ENCODE measurements around the gene HMOX1.
"Not testable (repeated sequence)": the region's sequence is repeated elsewhere in the genome, so short reads cannot be mapped to it uniquely, and the experiment has no call there.

Gene HMOX1

DNA sequence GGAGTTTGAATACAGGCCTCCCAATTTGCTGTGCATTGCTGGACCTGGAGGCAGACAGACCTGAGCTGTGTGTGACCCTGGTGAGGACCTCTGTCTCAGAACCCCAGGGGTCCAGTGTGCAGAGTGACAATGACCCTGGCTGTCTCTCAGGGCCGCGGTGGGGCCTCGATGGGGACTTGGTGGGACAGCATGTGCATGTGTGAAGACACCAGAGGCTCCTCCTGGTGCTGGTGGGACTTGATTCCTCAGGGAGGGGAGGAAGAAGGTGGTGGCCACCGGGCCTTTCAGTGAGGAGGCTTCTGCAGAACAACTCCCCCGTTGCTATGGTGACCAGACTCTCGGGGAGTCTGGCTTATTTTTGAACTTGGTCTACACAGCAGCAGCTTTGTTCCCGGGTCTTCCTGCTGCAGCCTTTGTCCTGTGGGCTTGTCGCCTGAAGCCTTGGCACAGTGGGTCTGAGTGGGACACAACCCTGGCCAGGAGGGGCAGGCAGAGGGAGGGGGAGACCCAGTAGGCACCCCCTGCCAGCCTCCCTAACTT is 54.4 kb downstream of the HMOX1 start:
- peaks cover 7% of the 10 kb centered on the region for H4K20me1 ChIP-seq (ENCODE audit: insufficient read depth, low read length, poor library complexity, severe bottlenecking)
- no peak overlapping the region for H3K4me2 ChIP-seq (ENCODE audit: low read depth, low read length, poor library complexity, severe bottlenecking)
- no peak overlapping the region for H3K9ac ChIP-seq (ENCODE audit: low read depth, low read length, poor library complexity, severe bottlenecking)
- peaks cover 35% of the 10 kb centered on the region for H3K36me3 ChIP-seq (ENCODE audit: insufficient read depth, low read length)
- no peak overlapping the region for H3K4me3 ChIP-seq (ENCODE audit: low read length, poor library complexity, severe bottlenecking)
- no peaks in the 10 kb centered on the region for H3K4me1 ChIP-seq (ENCODE audit: insufficient read depth, low read length, poor library complexity, severe bottlenecking)
- peaks cover 6% of the 10 kb centered on the region; the same call in 1 of the 2 replicates for H3K9me3 ChIP-seq (ENCODE audit: insufficient read depth, low read depth, low read length)
- TF ChIP-seq, protein P1, sequence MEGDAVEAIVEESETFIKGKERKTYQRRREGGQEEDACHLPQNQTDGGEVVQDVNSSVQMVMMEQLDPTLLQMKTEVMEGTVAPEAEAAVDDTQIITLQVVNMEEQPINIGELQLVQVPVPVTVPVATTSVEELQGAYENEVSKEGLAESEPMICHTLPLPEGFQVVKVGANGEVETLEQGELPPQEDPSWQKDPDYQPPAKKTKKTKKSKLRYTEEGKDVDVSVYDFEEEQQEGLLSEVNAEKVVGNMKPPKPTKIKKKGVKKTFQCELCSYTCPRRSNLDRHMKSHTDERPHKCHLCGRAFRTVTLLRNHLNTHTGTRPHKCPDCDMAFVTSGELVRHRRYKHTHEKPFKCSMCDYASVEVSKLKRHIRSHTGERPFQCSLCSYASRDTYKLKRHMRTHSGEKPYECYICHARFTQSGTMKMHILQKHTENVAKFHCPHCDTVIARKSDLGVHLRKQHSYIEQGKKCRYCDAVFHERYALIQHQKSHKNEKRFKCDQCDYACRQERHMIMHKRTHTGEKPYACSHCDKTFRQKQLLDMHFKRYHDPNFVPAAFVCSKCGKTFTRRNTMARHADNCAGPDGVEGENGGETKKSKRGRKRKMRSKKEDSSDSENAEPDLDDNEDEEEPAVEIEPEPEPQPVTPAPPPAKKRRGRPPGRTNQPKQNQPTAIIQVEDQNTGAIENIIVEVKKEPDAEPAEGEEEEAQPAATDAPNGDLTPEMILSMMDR (conservative IDR thresholded peaks at IDR 0.05; ENCODE audit: low read length) = no peak
- TF ChIP-seq EZH2phosphoT487 (IDR thresholded peaks at IDR 0.05; ENCODE audit: borderline replicate concordance) = no peak
- no peaks in the 10 kb centered on the region for H3K9me2 ChIP-seq (replicated peaks; ENCODE audit: low read depth, low read length)
- H3K79me2 ChIP-seq (ENCODE audit: insufficient read depth, low read length) = 0 out of 2 replicates have a peak, but pooled peaks cover 5% of the 10 kb centered on the region
- no peaks in the 10 kb centered on the region for H3K27me3 ChIP-seq (ENCODE audit: insufficient read depth, low read length, poor library complexity, severe bottlenecking)
- no peak overlapping the region for H2AFZ ChIP-seq (ENCODE audit: low read length)
- no peaks in the 10 kb centered on the region for H3F3A ChIP-seq (ENCODE audit: low read depth)

DNA sequence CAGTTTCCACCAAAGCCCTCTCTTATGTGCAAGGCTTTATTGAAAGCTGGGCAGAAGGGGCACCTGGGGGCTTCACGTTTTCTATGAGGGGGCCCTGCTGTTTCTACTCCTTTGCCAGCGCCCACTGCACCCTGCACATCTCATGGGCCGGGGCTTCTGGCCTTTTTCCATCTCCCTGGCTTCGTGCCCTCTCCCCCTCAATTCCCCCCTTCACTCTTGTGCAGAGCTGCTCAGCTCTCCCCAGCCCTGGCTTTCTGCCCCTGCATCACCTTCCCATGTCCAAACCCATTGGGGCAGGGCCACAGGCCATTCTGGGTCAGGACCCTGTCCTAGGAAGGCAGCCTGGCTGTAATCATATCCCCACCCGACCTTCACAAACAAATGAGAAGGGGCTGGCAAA is 55.5 kb downstream of the HMOX1 start:
- no peak overlapping the region for H3K4me3 ChIP-seq (ENCODE audit: low read length, poor library complexity, severe bottlenecking)
- H4K20me1 ChIP-seq (ENCODE audit: insufficient read depth, low read length, poor library complexity, severe bottlenecking) = peaks cover 1% of the 10 kb centered on the region
- no peaks in the 10 kb centered on the region for H3K4me1 ChIP-seq (ENCODE audit: insufficient read depth, low read length, poor library complexity, severe bottlenecking)
- H3K27me3 ChIP-seq (ENCODE audit: insufficient read depth, low read length, poor library complexity, severe bottlenecking) = no peaks in the 10 kb centered on the region
- no peaks in the 10 kb centered on the region for H3F3A ChIP-seq (ENCODE audit: low read depth)
- peaks cover 32% of the 10 kb centered on the region for H3K36me3 ChIP-seq (ENCODE audit: insufficient read depth, low read length)
- H3K79me2 ChIP-seq (ENCODE audit: insufficient read depth, low read length) = 0 out of 2 replicates have a peak, but pooled peaks cover 5% of the 10 kb centered on the region
- H3K9ac ChIP-seq (ENCODE audit: low read depth, low read length, poor library complexity, severe bottlenecking) = no peak overlapping the region
- H3K4me2 ChIP-seq (ENCODE audit: low read depth, low read length, poor library complexity, severe bottlenecking) = no peak overlapping the region
- TF ChIP-seq EZH2phosphoT487 (IDR thresholded peaks at IDR 0.05; ENCODE audit: borderline replicate concordance) = no peak
- TF ChIP-seq, protein P1 (conservative IDR thresholded peaks at IDR 0.05; ENCODE audit: low read length) = no peak
- H3K9me2 ChIP-seq (replicated peaks; ENCODE audit: low read depth, low read length) = no peaks in the 10 kb centered on the region
- peaks cover 6% of the 10 kb centered on the region; the same call in 1 of the 2 replicates for H3K9me3 ChIP-seq (ENCODE audit: insufficient read depth, low read depth, low read length)
- no peak overlapping the region for H2AFZ ChIP-seq (ENCODE audit: low read length)

DNA sequence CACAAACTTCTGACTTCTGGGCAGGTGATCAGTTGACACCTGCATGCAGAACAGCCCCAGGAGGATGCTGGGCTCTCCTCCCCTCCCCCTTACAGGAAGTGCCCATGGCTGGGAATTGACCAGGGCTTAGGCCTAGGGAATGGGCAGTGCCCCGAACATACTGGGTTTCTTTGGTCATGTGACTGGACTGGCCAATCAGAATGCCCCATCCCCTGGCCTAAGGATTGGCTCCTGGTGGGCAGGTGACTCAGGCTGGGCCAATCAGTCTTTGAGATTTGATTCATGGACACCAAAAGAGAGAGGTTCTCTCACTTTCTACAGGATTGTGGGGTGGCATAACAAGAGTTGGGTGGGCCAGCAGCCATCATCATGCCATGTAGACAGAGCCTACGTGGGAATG is 56.2 kb downstream of the HMOX1 start:
- no peaks in the 10 kb centered on the region for H3K4me1 ChIP-seq (ENCODE audit: insufficient read depth, low read length, poor library complexity, severe bottlenecking)
- H3K4me3 ChIP-seq (ENCODE audit: low read length, poor library complexity, severe bottlenecking) = no peak overlapping the region
- H3K9me2 ChIP-seq (replicated peaks; ENCODE audit: low read depth, low read length) = no peaks in the 10 kb centered on the region
- peaks cover 25% of the 10 kb centered on the region for H3K36me3 ChIP-seq (ENCODE audit: insufficient read depth, low read length)
- H3K9ac ChIP-seq (ENCODE audit: low read depth, low read length, poor library complexity, severe bottlenecking) = no peak overlapping the region
- H3K4me2 ChIP-seq (ENCODE audit: low read depth, low read length, poor library complexity, severe bottlenecking) = no peak overlapping the region
- H3K9me3 ChIP-seq (ENCODE audit: insufficient read depth, low read depth, low read length) = peaks cover 6% of the 10 kb centered on the region; the same call in 1 of the 2 replicates
- no peaks in the 10 kb centered on the region for H3F3A ChIP-seq (ENCODE audit: low read depth)
- no peak overlapping the region for H2AFZ ChIP-seq (ENCODE audit: low read length)
- H4K20me1 ChIP-seq (ENCODE audit: insufficient read depth, low read length, poor library complexity, severe bottlenecking) = no peaks in the 10 kb centered on the region
- TF ChIP-seq, protein P1 (conservative IDR thresholded peaks at IDR 0.05; ENCODE audit: low read length) = no peak
- TF ChIP-seq EZH2phosphoT487 (IDR thresholded peaks at IDR 0.05; ENCODE audit: borderline replicate concordance) = no peak
- 0 out of 2 replicates have a peak, but pooled peaks cover 5% of the 10 kb centered on the region for H3K79me2 ChIP-seq (ENCODE audit: insufficient read depth, low read length)
- H3K27me3 ChIP-seq (ENCODE audit: insufficient read depth, low read length, poor library complexity, severe bottlenecking) = no peaks in the 10 kb centered on the region

DNA sequence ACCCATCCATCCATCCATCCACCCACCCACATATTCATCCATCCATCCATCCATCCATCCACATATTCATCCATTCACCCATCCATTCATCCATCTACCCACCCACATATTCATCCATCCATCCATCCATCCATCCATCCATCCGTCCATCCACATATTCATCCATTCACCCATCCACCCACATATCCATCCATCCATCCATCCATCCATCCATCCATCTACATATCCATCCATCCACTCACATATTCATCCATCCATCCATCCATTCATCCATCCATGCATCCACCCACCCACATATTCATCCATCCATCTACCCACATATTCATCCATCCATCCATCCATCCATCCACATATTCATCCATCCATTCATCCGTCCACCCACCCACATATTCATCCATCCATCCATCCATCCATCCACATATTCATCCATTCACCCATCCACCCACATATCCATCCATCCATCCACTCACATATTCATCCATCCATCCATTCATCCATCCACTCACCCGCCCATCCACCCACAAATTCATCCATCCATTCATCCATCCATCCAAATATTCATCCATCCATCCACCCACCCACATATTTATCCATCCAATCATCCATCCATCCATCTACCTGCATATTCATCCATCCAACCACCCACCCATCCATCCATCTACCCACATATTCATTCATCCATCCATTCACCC is 57.9 kb downstream of the HMOX1 start:
- not testable (repeated sequence) for H2AFZ ChIP-seq (ENCODE audit: low read length); H3K27me3 ChIP-seq (ENCODE audit: insufficient read depth, low read length, poor library complexity, severe bottlenecking); H3K36me3 ChIP-seq (ENCODE audit: insufficient read depth, low read length); H3K9me2 ChIP-seq (replicated peaks; ENCODE audit: low read depth, low read length); H3K4me1 ChIP-seq (ENCODE audit: insufficient read depth, low read length, poor library complexity, severe bottlenecking); H3K4me3 ChIP-seq (ENCODE audit: low read length, poor library complexity, severe bottlenecking); H3K9ac ChIP-seq (ENCODE audit: low read depth, low read length, poor library complexity, severe bottlenecking); H3K9me3 ChIP-seq (ENCODE audit: insufficient read depth, low read depth, low read length); H3F3A ChIP-seq (ENCODE audit: low read depth); H4K20me1 ChIP-seq (ENCODE audit: insufficient read depth, low read length, poor library complexity, severe bottlenecking); H3K4me2 ChIP-seq (ENCODE audit: low read depth, low read length, poor library complexity, severe bottlenecking); H3K79me2 ChIP-seq (ENCODE audit: insufficient read depth, low read length)

All from Loucy (cell line).